H1 (cell line): Measurements from ENCODE around the gene CTDP1. TPM values are rescaled to one million over a fixed set of nuclear protein-coding genes. Genes with fewer than 3 reads are reported as not detected.
"Not testable (repeated sequence)": the region's sequence is repeated elsewhere in the genome, so short reads cannot be mapped to it uniquely, and the experiment has no call there.

ENCODE experiments used
- CTCF ChIA-PET: fragments of 300-600 bp; sonication (Branson Sonifier 250); formaldehyde crosslinking; loops from one replicate; lab custom pipeline; 2021; ENCODE audit not compliant: partially characterized antibody; lab: Charles Lee
- POLR2A ChIA-PET: fragments of 300-600 bp; sonication (Branson Sonifier 250); formaldehyde crosslinking; loops from one replicate; lab custom pipeline; 2021; ENCODE audit warnings: inconsistent platforms; ENCODE audit not compliant: partially characterized antibody; lab: Charles Lee
- DNase-seq, 2 experiments: peaks; one replicate each; pipeline versions ENCODE4 v3.0.0 to v3.0.0-alpha.2; 2010 to 2022; ENCODE audit warnings: low spot score in 2 of 2, low read depth in 1 of 2, mixed read lengths in 1 of 2
- FAIRE-seq: peaks from 2 replicates; lab custom pipeline; 2011; peaks lifted over from hg19 to GRCh38; lab: Jason Lieb, UNC
- H2AFZ ChIP-seq: 2 replicates; pipeline ENCODE4 v1.8.1; 2012; ENCODE audit warnings: low read length, inconsistent platforms
- H2AK5ac ChIP-seq: 2 replicates; pipeline ENCODE4 v1.6.1; 2013; ENCODE audit warnings: low read depth, low read length
- H2BK120ac ChIP-seq: replicated peaks from 2 replicates; pipeline ENCODE3; 2013; ENCODE audit warnings: low read depth, low read length, inconsistent platforms
- H2BK12ac ChIP-seq: 2 replicates; pipeline ENCODE4 v1.6.1; 2013; ENCODE audit warnings: low read depth, low read length
- H2BK15ac ChIP-seq: 2 replicates; pipeline ENCODE4 v1.6.1; 2013; ENCODE audit warnings: low read length
- H2BK20ac ChIP-seq: 2 replicates; pipeline ENCODE4 v1.6.1; 2013; ENCODE audit warnings: low read length
- H2BK5ac ChIP-seq: 2 replicates; pipeline ENCODE4 v1.6.1; 2013; ENCODE audit warnings: low read depth, low read length
- H3K14ac ChIP-seq: 2 replicates; pipeline ENCODE4 v1.6.1; 2013; ENCODE audit warnings: inconsistent platforms; ENCODE audit not compliant: insufficient read length
- H3K18ac ChIP-seq: 2 replicates; pipeline ENCODE4 v1.6.1; 2013; ENCODE audit warnings: low read length; ENCODE audit errors: extremely low read depth
- H3K23ac ChIP-seq: 2 replicates; pipeline ENCODE4 v1.6.1; 2013; ENCODE audit warnings: inconsistent platforms; ENCODE audit not compliant: insufficient read length
- H3K23me2 ChIP-seq: 2 replicates; pipeline ENCODE4 v1.6.1; 2013; ENCODE audit warnings: low read depth, low read length
- H3K27ac ChIP-seq: 2 replicates; pipeline ENCODE4 v1.6.1; 2011; ENCODE audit warnings: low read depth, low read length, inconsistent platforms
- H3K27me3 ChIP-seq, 4 experiments: replicated peaks in 1 of 4; 1 replicate in 1 of 4; 2 replicates in 3 of 4; pipeline versions ENCODE4 v1.6.1 to v1.8.1; 2011 to 2013; ENCODE audit warnings: low read length in 3 of 4, mild to moderate bottlenecking in 3 of 4, inconsistent platforms in 2 of 4, mixed read lengths in 2 of 4, moderate library complexity in 1 of 4; ENCODE audit not compliant: control insufficient read depth in 3 of 4, insufficient read depth in 3 of 4; ENCODE audit errors: extremely low read depth in 1 of 4
- H3K36me3 ChIP-seq, 4 experiments: 2 replicates each; pipeline versions ENCODE4 v1.6.1 to v1.8.1; 2011 to 2013; ENCODE audit warnings: mild to moderate bottlenecking in 4 of 4, low read length in 3 of 4, moderate library complexity in 2 of 4, control low read depth in 1 of 4, inconsistent platforms in 1 of 4; ENCODE audit not compliant: insufficient read depth in 4 of 4, control insufficient read depth in 2 of 4
- H3K4ac ChIP-seq: replicated peaks from 2 replicates; pipeline ENCODE3; 2013; ENCODE audit warnings: low read length, low read depth, mixed read lengths, inconsistent platforms; ENCODE audit not compliant: insufficient read length
- H3K4me1 ChIP-seq, 4 experiments: replicated peaks in 1 of 4; 1 replicate in 1 of 4; 2 replicates in 3 of 4; pipeline versions ENCODE4 v1.6.1 to v1.8.1; 2011 to 2013; ENCODE audit warnings: low read length in 3 of 4, inconsistent platforms in 2 of 4, mixed read lengths in 1 of 4; ENCODE audit not compliant: insufficient read depth in 4 of 4, control insufficient read depth in 3 of 4
- H3K4me2 ChIP-seq, 2 experiments: 2 replicates each; pipeline versions ENCODE4 v1.6.1 to v1.8.1; 2011 to 2013; ENCODE audit warnings: low read depth in 2 of 2, low read length in 2 of 2, control low read depth in 1 of 2, inconsistent platforms in 1 of 2, mild to moderate bottlenecking in 1 of 2; ENCODE audit not compliant: insufficient read depth in 1 of 2
- H3K4me3 ChIP-seq, 4 experiments: fragments of 200-600, 300-600 bp in 1 of 4; sonication (generic), shearing (Covaris generic), sonication (Bioruptor Twin) in 1 of 4; 2 replicates each; pipeline versions ENCODE4 v1.5.1 to v1.8.1; 2011 to 2016; ENCODE audit warnings: low read length in 4 of 4, low read depth in 3 of 4, control low read depth in 2 of 4, inconsistent platforms in 2 of 4, mild to moderate bottlenecking in 2 of 4, mixed read lengths in 1 of 4, moderate library complexity in 1 of 4; ENCODE audit not compliant: insufficient read depth in 2 of 4; ENCODE audit errors: extremely low read depth in 1 of 4
- H3K56ac ChIP-seq: replicated peaks from 2 replicates; pipeline ENCODE3; 2013; ENCODE audit warnings: low read depth, mild to moderate bottlenecking, mixed read lengths, low read length, inconsistent platforms; ENCODE audit not compliant: insufficient read length
- H3K79me1 ChIP-seq: 2 replicates; pipeline ENCODE4 v1.6.1; 2013; ENCODE audit warnings: low read depth, low read length, control low read depth
- H3K79me2 ChIP-seq, 2 experiments: 2 replicates each; pipeline versions ENCODE4 v1.6.1 to v1.8.1; 2012 to 2013; ENCODE audit warnings: low read length in 2 of 2, mild to moderate bottlenecking in 2 of 2, inconsistent platforms in 1 of 2; ENCODE audit not compliant: insufficient read depth in 2 of 2, control insufficient read depth in 1 of 2
- H3K9ac ChIP-seq, 4 experiments: replicated peaks in 1 of 4; 1 replicate in 1 of 4; 2 replicates in 3 of 4; pipeline versions ENCODE4 v1.6.1 to v1.8.1; 2011 to 2013; ENCODE audit warnings: low read depth in 3 of 4, low read length in 3 of 4, control low read depth in 2 of 4, mild to moderate bottlenecking in 2 of 4, moderate library complexity in 2 of 4, inconsistent platforms in 1 of 4; ENCODE audit errors: extremely low read depth in 1 of 4
- H3K9me3 ChIP-seq, 2 experiments: 2 replicates each; pipeline versions ENCODE4 v1.6.1 to v1.8.1; 2012 to 2013; ENCODE audit warnings: mild to moderate bottlenecking in 2 of 2, moderate library complexity in 2 of 2, control low read depth in 1 of 2, inconsistent platforms in 1 of 2, low read depth in 1 of 2, low read length in 1 of 2, mixed read lengths in 1 of 2; ENCODE audit not compliant: insufficient read depth in 2 of 2
- H4K20me1 ChIP-seq, 2 experiments: replicated peaks in 1 of 2; 2 replicates each; pipeline versions ENCODE3 to v1.8.1; 2011 to 2013; ENCODE audit warnings: inconsistent platforms in 2 of 2, low read length in 2 of 2, mild to moderate bottlenecking in 1 of 2; ENCODE audit not compliant: insufficient read depth in 2 of 2, control insufficient read depth in 1 of 2
- H4K5ac ChIP-seq: 2 replicates; pipeline ENCODE4 v1.6.1; 2013; ENCODE audit warnings: low read length, low read depth, mixed read lengths, inconsistent platforms; ENCODE audit not compliant: insufficient read length
- H4K8ac ChIP-seq: 2 replicates; pipeline ENCODE4 v1.8.0; 2013; ENCODE audit warnings: mild to moderate bottlenecking, moderate library complexity, low read length, inconsistent platforms; ENCODE audit not compliant: insufficient read depth; ENCODE audit errors: extremely low read depth
- H4K91ac ChIP-seq: replicated peaks from 2 replicates; pipeline ENCODE3; 2013; ENCODE audit warnings: low read length, mixed read lengths, inconsistent platforms; ENCODE audit not compliant: insufficient read length
- WGBS, 2 experiments: shearing (Covaris generic) in 1 of 2; methylation state at CpG; one replicate each; pipeline versions ENCODE4 v1.1.6 to v1.1.7; 2013 to 2015; ENCODE audit warnings: low lambda C conversion rate in 2 of 2, mixed read lengths in 2 of 2, inconsistent platforms in 1 of 2, low coverage in 1 of 2, missing lambda C conversion rate in 1 of 2; ENCODE audit not compliant: insufficient replicate concordance in 2 of 2, insufficient coverage in 1 of 2, insufficient read length in 1 of 2; ENCODE audit errors: extremely low coverage in 1 of 2, missing lambda C conversion rate in 1 of 2; 5-methylcytosine and 5-hydroxymethylcytosine counted together
- polyA plus RNA-seq, 7 experiments: library from polyadenylated mRNA; depleted of rRNA in 3 of 7; stranded (reverse) in 5 of 7; unstranded in 2 of 7; fragments of >200 nt in 5 of 7; fragments of 200-250 nt in 2 of 7; gene quantifications; 1 replicate in 5 of 7; 2 replicates in 1 of 7; 4 replicates in 1 of 7; pipeline versions ENCODE4 v1.2.1 to v1.2.3, GENCODE V29; 2011 to 2013; ENCODE audit warnings: missing spikeins in 2 of 7, mixed read lengths in 2 of 7
- total RNA-seq: library from RNA; stranded (reverse); fragmentation: NEBNext Ultra II Directional; extraction: Animal tissue kit (Norgen Biotek cat#: 25700); gene quantifications from 2 replicates; pipeline ENCODE4 v1.2.1, GENCODE V29; 2021

The CTDP1 gene
- total and polyA plus RNA-seq, 2 of the 8 experiments (the other 6 are each of a cell fraction or from before 2014, with no cell fraction given): 16.6 to 37.0 TPM

- H3K4me3 ChIP-seq, H3K79me1 ChIP-seq, H3K27ac ChIP-seq, H3K18ac ChIP-seq, H4K5ac ChIP-seq, H3K79me2 ChIP-seq, H3K23me2 ChIP-seq, H2BK120ac ChIP-seq, H4K91ac ChIP-seq, H2BK5ac ChIP-seq, DNase-seq, H4K8ac ChIP-seq, H2BK20ac ChIP-seq, H2AK5ac ChIP-seq, FAIRE-seq, H3K4me2 ChIP-seq, H2AFZ ChIP-seq, H4K20me1 ChIP-seq, H3K27me3 ChIP-seq, H3K56ac ChIP-seq, H2BK15ac ChIP-seq, H2BK12ac ChIP-seq, H3K4me1 ChIP-seq, POLR2A ChIA-PET, H3K9me3 ChIP-seq, H3K9ac ChIP-seq, H3K23ac ChIP-seq, H3K14ac ChIP-seq, CTCF ChIA-PET, H3K4ac ChIP-seq: not testable (repeated sequence)
- WGBS, 2 experiments: 90% methylated on average over 12 of the region's 27 CpGs; no CpG with 5 or more reads in 1 of the 2 experiments
- peaks cover 4 to 21% (median 15%) of the 10 kb centered on the region in 4 experiments for H3K36me3 ChIP-seq
Observed at GRCh38 chr18:79740047-79740446, 60.4 kb downstream of the CTDP1 start.
